GM12874 (cell line): ENCODE data around the gene NARS2.

Experiments
- CTCF ChIP-seq: IDR thresholded peaks from 2 replicates; pipeline ENCODE4 v1.5.1; 2011; ENCODE audit warnings: low read depth, mild to moderate bottlenecking, control low read depth, low read length, moderate library complexity; ENCODE audit not compliant: insufficient read depth

Gene NARS2

DNA sequence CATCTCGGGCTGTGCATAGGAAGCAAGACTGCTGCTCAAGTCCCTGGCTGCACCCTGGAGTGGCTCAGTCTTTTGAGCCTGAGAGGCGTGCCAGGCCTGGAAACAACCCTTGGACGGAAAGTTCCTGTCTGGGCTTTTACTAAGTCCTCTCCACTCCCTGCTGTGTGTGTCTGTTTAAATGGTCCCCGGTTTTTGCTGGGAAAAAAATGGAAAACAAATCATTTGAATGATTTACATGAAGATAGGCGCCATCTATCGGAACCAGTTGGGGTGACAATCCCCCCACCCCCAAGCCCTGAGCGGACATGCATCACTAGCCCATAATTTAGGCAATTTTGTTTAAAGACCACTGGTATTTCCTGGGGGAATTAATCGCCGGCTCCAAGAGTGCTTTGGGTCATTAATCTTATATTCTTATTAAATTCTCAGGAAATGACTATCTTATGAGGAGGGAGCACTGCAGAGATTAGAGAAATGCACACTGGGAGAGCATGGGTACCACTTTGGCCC, 154.4 kb downstream of the NARS2 start:
- TF ChIP-seq CTCF, result peak; percentile 59

DNA sequence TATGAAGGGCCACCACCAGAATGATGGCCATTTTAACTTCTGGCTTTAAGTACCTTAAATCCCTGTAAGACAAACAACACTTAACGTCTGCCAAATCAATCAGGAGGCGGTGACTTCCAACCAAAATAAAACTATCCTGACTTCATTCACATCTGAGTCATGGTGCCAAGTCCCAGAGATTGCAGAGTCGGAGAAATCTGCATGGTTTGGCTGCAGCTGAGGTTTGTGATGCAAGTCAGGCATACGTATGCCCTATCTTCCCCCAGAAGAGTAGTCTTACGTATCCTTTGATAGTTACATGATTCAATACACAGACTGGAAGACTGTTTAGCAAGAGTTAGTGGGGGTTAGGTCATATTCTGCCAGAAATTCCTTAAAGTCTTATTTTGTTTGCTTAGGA, 155.3 kb downstream of the NARS2 start:
- TF ChIP-seq CTCF, result no peak

DNA sequence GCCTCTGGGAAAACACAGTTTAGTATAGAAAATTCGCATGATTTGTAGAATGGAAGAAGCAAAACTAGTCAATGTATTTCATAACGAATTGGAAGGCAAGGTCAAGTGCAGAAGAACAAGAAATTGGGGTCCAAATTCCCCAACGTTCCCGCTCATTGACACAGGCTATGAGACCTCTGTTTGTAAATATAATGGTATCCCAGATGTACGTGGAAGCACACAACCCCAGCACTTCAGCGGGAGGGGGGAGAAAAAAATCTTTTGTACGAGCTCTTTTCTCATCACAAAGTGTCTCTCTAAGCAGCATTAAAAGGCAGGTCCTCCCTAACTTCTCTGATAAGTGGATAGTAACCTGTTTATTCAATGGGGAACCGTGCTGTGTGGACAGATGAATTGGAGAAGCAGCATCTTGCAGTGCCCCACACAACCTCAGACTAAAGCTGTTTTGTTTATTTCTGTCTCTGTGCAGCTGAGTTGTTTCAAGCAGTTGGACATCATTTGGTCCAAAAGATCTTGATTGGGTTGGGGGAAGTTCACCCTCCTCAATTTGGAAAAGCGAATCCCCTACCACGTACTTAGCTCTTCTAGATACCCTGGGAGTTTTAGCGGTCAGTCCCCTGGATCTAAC, 156.0 kb downstream of the NARS2 start:
- TF ChIP-seq CTCF, result no peak

DNA sequence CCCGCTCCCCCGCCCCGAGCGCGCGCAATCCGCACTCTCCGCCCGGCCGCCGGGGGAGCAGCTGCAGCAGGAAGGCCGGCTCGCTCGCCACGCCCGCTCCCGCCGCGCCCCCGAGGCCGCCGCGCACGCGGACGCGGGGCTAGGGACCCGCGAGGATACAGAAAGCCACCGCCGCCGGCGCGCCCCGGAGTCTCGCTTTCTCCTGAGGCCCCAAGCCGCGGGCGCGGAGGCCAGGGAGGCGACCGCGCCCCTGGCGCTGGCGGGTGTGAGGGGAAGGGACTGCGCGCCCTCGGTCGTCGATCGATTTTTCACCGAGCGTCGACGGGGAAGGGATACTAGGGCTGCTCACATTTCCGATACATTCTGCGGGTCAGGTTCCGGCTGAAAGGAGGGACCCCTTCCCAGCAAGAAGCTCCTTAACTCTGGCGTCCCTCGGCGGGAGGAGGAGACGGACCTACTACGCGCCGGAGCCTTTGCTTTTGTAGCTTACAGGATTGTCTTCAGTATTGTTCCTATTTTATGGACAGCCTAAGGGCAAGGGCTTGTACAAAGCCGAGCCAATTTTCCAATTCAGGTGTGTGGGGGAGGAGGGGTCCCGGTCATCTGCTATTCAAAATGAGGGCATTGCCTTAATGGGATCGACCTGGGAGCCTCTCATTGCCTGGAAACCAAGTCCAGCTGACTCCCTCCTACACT, 156.6 kb downstream of the NARS2 start:
- 0 out of 2 replicates have a peak, but pooled peaks have one; percentile 8 for TF ChIP-seq CTCF

- TF ChIP-seq CTCF, result no peak
Measured at GRCh38 chr11:78417175-78417887, 157.3 kb downstream of the NARS2 start, which contains the start of gene GAB2. TSS of gene GAB2 (minus strand) at chr11:78417820. CDS start at chr11:78417720, 100 bp downstream.

GRCh38 chr11:78416285-78417174, 158.1 kb downstream of the NARS2 start:
- peak; percentile 75 for TF ChIP-seq CTCF

- no peak for TF ChIP-seq CTCF
Measured at GRCh38 chr11:78415338-78415737, 159.3 kb downstream of the NARS2 start.
